HEK293T (cell line): ENCODE results near the gene KCNC3.
"Not testable (repeated sequence)": the region's sequence is repeated elsewhere in the genome, so short reads cannot be mapped to it uniquely, and the experiment has no call there.

Experiments used
- CTCF ChIA-PET: fragments of 350-600 bp; formaldehyde crosslinking; extraction: SDS; loops from one replicate; lab custom pipeline; 2021; ENCODE audit warnings: antibody characterized with exemption, inconsistent platforms; lab: Yijun Ruan, JAX
- POLR2A ChIA-PET: fragments of 350-600 bp; formaldehyde crosslinking; extraction: SDS; loops from one replicate; lab custom pipeline; 2020; ENCODE audit warnings: antibody characterized with exemption, inconsistent platforms; lab: Yijun Ruan, JAX
- DNase-seq: peaks from one replicate; pipeline ENCODE4 v3.0.0; 2012; ENCODE audit warnings: mixed read lengths; ENCODE audit errors: extremely low spot score
- ARNT ChIP-seq: fragments of 450-650 bp; IDR thresholded peaks from 2 replicates; pipeline ENCODE4 v1.6.1; 2017; ENCODE audit warnings: mild to moderate bottlenecking
- BHLHE40 ChIP-seq: fragments of 450-650 bp; IDR thresholded peaks from 2 replicates; pipeline ENCODE4 v1.6.1; 2016; ENCODE audit warnings: mild to moderate bottlenecking, moderate library complexity, borderline replicate concordance
- CTBP1 ChIP-seq: fragments of 450-650 bp; IDR thresholded peaks from 2 replicates; pipeline ENCODE4 v1.6.1; 2016; ENCODE audit warnings: borderline replicate concordance
- ELF4 ChIP-seq: fragments of 450-650 bp; IDR thresholded peaks from 2 replicates; pipeline ENCODE4 v1.6.1; 2017; ENCODE audit warnings: antibody characterized with exemption
- FOXA1 ChIP-seq: fragments of 450-650 bp; IDR thresholded peaks from 2 replicates; pipeline ENCODE4 v1.6.1; 2016; ENCODE audit warnings: mild to moderate bottlenecking
- FOXK2 ChIP-seq: fragments of 450-650 bp; IDR thresholded peaks from 2 replicates; pipeline ENCODE4 v1.6.1; 2016; ENCODE audit warnings: mild to moderate bottlenecking
- FOXM1 ChIP-seq: fragments of 450-650 bp; IDR thresholded peaks from 2 replicates; pipeline ENCODE4 v1.6.1; 2017; ENCODE audit warnings: mild to moderate bottlenecking, borderline replicate concordance
- HDGF ChIP-seq: fragments of 450-650 bp; IDR thresholded peaks from 2 replicates; pipeline ENCODE4 v1.6.1; 2017; ENCODE audit warnings: antibody characterized with exemption, borderline replicate concordance
- L3MBTL2 ChIP-seq: fragments of 450-650 bp; conservative IDR thresholded peaks from 2 replicates; pipeline ENCODE4 v1.6.1; 2016; ENCODE audit warnings: mild to moderate bottlenecking
- LEF1 ChIP-seq: fragments of 450-650 bp; IDR thresholded peaks from 2 replicates; pipeline ENCODE4 v1.6.1; 2017; ENCODE audit warnings: mild to moderate bottlenecking, borderline replicate concordance
- NFRKB ChIP-seq: fragments of 450-650 bp; IDR thresholded peaks from 2 replicates; pipeline ENCODE4 v1.6.1; 2016; ENCODE audit warnings: mild to moderate bottlenecking, moderate library complexity
- PKNOX1 ChIP-seq: fragments of 450-650 bp; IDR thresholded peaks from 2 replicates; pipeline ENCODE4 v1.6.1; 2016
- SP1 ChIP-seq: fragments of 450-650 bp; IDR thresholded peaks from 2 replicates; pipeline ENCODE4 v1.6.1; 2017
- SUZ12 ChIP-seq: fragments of 450-650 bp; IDR thresholded peaks from 2 replicates; pipeline ENCODE4 v1.6.1; 2016; ENCODE audit warnings: mild to moderate bottlenecking
- TARDBP ChIP-seq: fragments of 450-650 bp; IDR thresholded peaks from 2 replicates; pipeline ENCODE4 v1.6.1; 2016
- ZNF384 ChIP-seq: fragments of 450-650 bp; IDR thresholded peaks from 2 replicates; pipeline ENCODE4 v1.6.1; 2016

Gene KCNC3

GRCh38 chr19:50356691-50357177, 27.6 kb upstream of the KCNC3 start:
- POLR2A ChIA-PET: interaction anchor here (0.7 to 1.4 kb wide), 6 partner anchors 10 to 200 kb away, joined by 3 to 5 read pairs (median 3); partner anchors contain the start of genes JOSD2 and KCNC3
- CTCF ChIA-PET: interaction anchor here (0.6 to 1.0 kb wide), 7 partner anchors 13 to 109 kb away, joined by 3 to 6 read pairs (median 4); partner anchors contain the start of gene KCNC3
- DNase-seq: no peak
- TF ChIP-seq PKNOX1 (no peak), ELF4 (no peak), FOXA1 (no peak), ARNT (no peak), FOXM1 (no peak), FOXK2 (no peak), CTBP1 (no peak), NFRKB (no peak), L3MBTL2 (no peak), SP1 (no peak), LEF1 (no peak), TARDBP (no peak), HDGF (no peak), BHLHE40 (no peak), ZNF384 (no peak), SUZ12 (no peak)

GRCh38 chr19:50353487-50353880, 24.3 kb upstream of the KCNC3 start:
- CTCF ChIA-PET, DNase-seq, POLR2A ChIA-PET: not testable (repeated sequence)

GRCh38 chr19:50352242-50352641, 23.1 kb upstream of the KCNC3 start:
- ChIA-PET POLR2A (interaction anchor here (1.0 to 2.4 kb wide), 2 partner anchors 19 to 32 kb away, joined by 3 to 7 read pairs; partner anchors contain the start of gene POLD1), CTCF (no interaction called here)
- TF ChIP-seq NFRKB (no peak), ELF4 (no peak), BHLHE40 (no peak), CTBP1 (no peak)
- DNase-seq: no peak

GRCh38 chr19:50349277-50350057, 20.3 kb upstream of the KCNC3 start:
- ChIA-PET POLR2A (interaction anchor here (0.6 kb wide), 1 partner anchor 386 kb away, joined by 3 read pairs; no protein-coding TSS in a partner anchor), CTCF (no interaction called here)
- TF ChIP-seq ARNT: no peak
- no peak for TF ChIP-seq FOXK2
- no peak for TF ChIP-seq PKNOX1
- TF ChIP-seq SP1: no peak
- no peak for TF ChIP-seq BHLHE40
- DNase-seq: no peak

- POLR2A ChIA-PET: interaction anchor here (1.0 kb wide), 1 partner anchor 10 kb away, joined by 3 read pairs; no protein-coding TSS in a partner anchor
- DNase-seq, CTCF ChIA-PET: not testable (repeated sequence)
These were observed 18.0 kb upstream of the KCNC3 start for GRCh38 chr19:50347089-50347581.

- no peak for DNase-seq
- POLR2A ChIA-PET: no interaction called here
- CTCF ChIA-PET: interaction anchor here (1.3 kb wide), 1 partner anchor 13 kb away, joined by 3 read pairs; no protein-coding TSS in a partner anchor
- TF ChIP-seq ARNT (no peak), SP1 (no peak)
These were observed 15.6 kb upstream of the KCNC3 start for GRCh38 chr19:50344661-50345318.

GRCh38 chr19:50341091-50341564, 12.0 kb upstream of the KCNC3 start:
- POLR2A ChIA-PET: no interaction called here
- CTCF ChIA-PET: no interaction called here
- TF ChIP-seq FOXA1: no peak
- TF ChIP-seq ZNF384: no peak
- no peak for TF ChIP-seq SUZ12
- no peak for TF ChIP-seq BHLHE40
- TF ChIP-seq NFRKB: no peak
- no peak for DNase-seq
